Upper lobe of right lung (tissue), 1 donor: ENCODE results near the gene RAET1E. TPM values are rescaled to one million over a fixed set of nuclear protein-coding genes. Genes with fewer than 3 reads are reported as not detected.
"Not testable (repeated sequence)": the region's sequence is repeated elsewhere in the genome, so short reads cannot be mapped to it uniquely, and the experiment has no call there.

ENCODE experiments used
- ATAC-seq: fragments of 200-7000 bp; cut with Tn5 transposase; one replicate; pipeline ENCODE4 v1.9.1; 2020; ENCODE audit warnings: mild to moderate bottlenecking, moderate library complexity
- DNase-seq: peaks from one replicate; pipeline ENCODE4 v3.0.0-alpha.2; 2020
- H3K27ac ChIP-seq: fragments of 200-600 bp; one replicate; pipeline ENCODE4 v1.8.0; 2022
- H3K27me3 ChIP-seq: fragments of 200-600 bp; one replicate; pipeline ENCODE4 v1.8.0; 2022; ENCODE audit warnings: mild to moderate bottlenecking
- H3K36me3 ChIP-seq: fragments of 200-600 bp; one replicate; pipeline ENCODE4 v1.8.0; 2022
- H3K4me1 ChIP-seq: fragments of 200-600 bp; one replicate; pipeline ENCODE4 v1.8.0; 2022
- H3K4me3 ChIP-seq: fragments of 200-600 bp; one replicate; pipeline ENCODE4 v1.8.0; 2022; ENCODE audit warnings: mild to moderate bottlenecking
- H3K9me3 ChIP-seq: fragments of 200-600 bp; one replicate; pipeline ENCODE4 v1.8.0; 2022
- CTCF ChIP-seq: fragments of 200-600 bp; IDR thresholded peaks from one replicate; pipeline ENCODE4 v1.8.0; 2022; ENCODE audit warnings: antibody characterized with exemption
- intact Hi-C: fragments of 100-400 bp; cut with DNase I; formaldehyde crosslinking; loops from one replicate; pipeline ENCODE4 v1.11.0; 2022
- total RNA-seq: library from RNA; stranded (reverse); fragmentation: NEBNext Ultra II Directional; extraction: Animal tissue kit (Norgen Biotek cat#: 25700); gene quantifications from one replicate; pipeline ENCODE4 v1.2.1, GENCODE V29; 2021
- donor health status: DM: no; HTN: yes; CAD: no; lungs with severe emphysema.

The RAET1E gene
- total RNA-seq, 1 donor from 2014 or later: 0.96 TPM

GRCh38 chr6:149922642-149923326 is 24.9 kb upstream of the RAET1E start, which contains the start of gene RAET1G:
TSS of gene RAET1G (minus strand) at chr6:149923121. CDS start at chr6:149923010, 111 bp downstream.
- intact Hi-C loops: no loop called here
- TF ChIP-seq CTCF: no peak
- H3K4me1 ChIP-seq: peaks cover 16% of the 10 kb centered on the region
- H3K9me3 ChIP-seq: no peaks in the 10 kb centered on the region
- H3K27ac ChIP-seq: no peak within 1 kb of the TSS
- no peaks in the 10 kb centered on the region for H3K36me3 ChIP-seq
- H3K27me3 ChIP-seq: no peaks in the 10 kb centered on the region
- ATAC-seq: peak; percentile 88
- peak; percentile 92 for DNase-seq
- peak within 1 kb of the TSS; percentile 60 for H3K4me3 ChIP-seq

- intact Hi-C loops, ATAC-seq, H3K27ac ChIP-seq, H3K4me3 ChIP-seq, H3K27me3 ChIP-seq, H3K9me3 ChIP-seq, H3K36me3 ChIP-seq: not testable (repeated sequence)
- peaks cover 16% of the 10 kb centered on the region for H3K4me1 ChIP-seq
- peak; percentile 40 for DNase-seq
Measured at GRCh38 chr6:149922091-149922490, 24.2 kb upstream of the RAET1E start.

GRCh38 chr6:149921361-149921760 is 23.4 kb upstream of the RAET1E start:
- intact Hi-C loops: no loop called here
- H3K27ac ChIP-seq: no peak overlapping the region
- TF ChIP-seq CTCF: no peak
- H3K36me3 ChIP-seq: no peaks in the 10 kb centered on the region
- no peaks in the 10 kb centered on the region for H3K27me3 ChIP-seq
- H3K9me3 ChIP-seq: no peaks in the 10 kb centered on the region
- H3K4me1 ChIP-seq: peaks cover 16% of the 10 kb centered on the region
- DNase-seq (peak; percentile 31), ATAC-seq (no peak)
- no peak overlapping the region for H3K4me3 ChIP-seq

DNA sequence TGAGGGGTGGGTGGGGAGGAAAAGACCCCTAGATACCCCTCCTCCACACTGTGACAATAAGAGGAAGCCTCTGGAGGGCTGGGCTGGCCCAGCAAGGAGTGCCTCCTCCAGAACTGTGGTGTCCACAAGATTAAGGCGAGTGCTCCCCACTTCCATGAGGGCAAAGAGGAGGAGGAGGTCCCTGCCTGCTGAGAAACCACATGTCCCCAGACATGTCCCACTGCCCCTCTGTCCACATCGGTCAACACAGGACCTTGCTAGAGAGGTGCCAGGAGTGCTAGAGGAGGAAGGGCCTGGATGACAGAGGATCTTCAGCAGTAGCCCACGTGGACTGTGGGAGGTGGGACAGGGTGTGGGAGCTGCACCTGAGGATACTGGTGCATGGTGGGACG is 21.9 kb upstream of the RAET1E start:
- H3K27me3 ChIP-seq: no peaks in the 10 kb centered on the region
- ATAC-seq (no peak), DNase-seq (peak; percentile 49)
- no peak overlapping the region for H3K27ac ChIP-seq
- TF ChIP-seq CTCF: no peak
- intact Hi-C loops: no loop called here
- no peaks in the 10 kb centered on the region for H3K9me3 ChIP-seq
- no peaks in the 10 kb centered on the region for H3K36me3 ChIP-seq
- peaks cover 7% of the 10 kb centered on the region for H3K4me1 ChIP-seq
- H3K4me3 ChIP-seq: no peak overlapping the region

DNA sequence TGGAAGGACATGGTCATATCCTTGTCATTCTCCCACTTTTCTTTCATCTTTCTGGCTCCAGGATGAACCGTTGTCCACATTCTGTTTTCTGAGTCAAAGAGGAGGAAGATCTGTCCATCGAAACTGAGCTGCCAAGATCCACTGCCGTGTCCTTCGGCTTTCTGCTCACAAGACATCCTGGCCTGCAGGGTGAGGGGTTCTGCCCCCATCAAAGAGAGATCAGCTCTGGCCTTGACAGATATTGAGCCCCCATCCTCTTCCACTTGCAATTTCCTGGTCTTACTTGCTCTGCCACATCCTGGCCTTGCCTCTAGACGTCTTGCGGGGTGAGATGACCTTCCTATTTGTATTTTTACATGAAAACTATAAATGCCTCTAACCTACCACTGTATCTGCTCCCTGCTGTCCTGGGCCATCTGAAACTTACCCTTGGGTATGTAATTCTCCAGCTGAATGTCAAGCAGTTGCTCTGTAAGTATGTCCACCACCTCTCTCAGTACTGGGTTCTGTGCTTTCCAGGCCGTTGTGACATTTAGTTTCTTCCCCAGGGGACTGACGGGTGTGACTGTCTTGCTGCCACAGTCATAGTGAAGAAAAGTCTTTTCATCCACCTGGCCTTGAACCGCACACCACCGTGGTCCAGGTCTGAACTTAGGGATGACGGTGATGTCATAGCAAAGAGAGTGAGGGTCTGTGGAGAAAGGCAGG is 21.4 kb upstream of the RAET1E start:
- H3K4me3 ChIP-seq, H3K27ac ChIP-seq, H3K36me3 ChIP-seq, ATAC-seq, H3K4me1 ChIP-seq, intact Hi-C loops, H3K27me3 ChIP-seq, H3K9me3 ChIP-seq: not testable (repeated sequence)
- peak; percentile 8 for DNase-seq

- H3K4me1 ChIP-seq: peaks cover 7% of the 10 kb centered on the region
- no peak overlapping the region for H3K4me3 ChIP-seq
- ATAC-seq (no peak), DNase-seq (peak; percentile 42)
- intact Hi-C loops: no loop called here
- no peak overlapping the region for H3K27ac ChIP-seq
- H3K36me3 ChIP-seq: no peaks in the 10 kb centered on the region
- H3K9me3 ChIP-seq: no peaks in the 10 kb centered on the region
- H3K27me3 ChIP-seq: no peaks in the 10 kb centered on the region
- no peak for TF ChIP-seq CTCF
Measured at GRCh38 chr6:149918151-149918905, 20.4 kb upstream of the RAET1E start.
